ENCODE measurements around the gene CSNK1D. TPM values are rescaled to one million over a fixed set of nuclear protein-coding genes. Genes with fewer than 3 reads are reported as not detected.

Gene CSNK1D
- total RNA-seq, 1 donor from 2014 or later, result 227 TPM

DNA sequence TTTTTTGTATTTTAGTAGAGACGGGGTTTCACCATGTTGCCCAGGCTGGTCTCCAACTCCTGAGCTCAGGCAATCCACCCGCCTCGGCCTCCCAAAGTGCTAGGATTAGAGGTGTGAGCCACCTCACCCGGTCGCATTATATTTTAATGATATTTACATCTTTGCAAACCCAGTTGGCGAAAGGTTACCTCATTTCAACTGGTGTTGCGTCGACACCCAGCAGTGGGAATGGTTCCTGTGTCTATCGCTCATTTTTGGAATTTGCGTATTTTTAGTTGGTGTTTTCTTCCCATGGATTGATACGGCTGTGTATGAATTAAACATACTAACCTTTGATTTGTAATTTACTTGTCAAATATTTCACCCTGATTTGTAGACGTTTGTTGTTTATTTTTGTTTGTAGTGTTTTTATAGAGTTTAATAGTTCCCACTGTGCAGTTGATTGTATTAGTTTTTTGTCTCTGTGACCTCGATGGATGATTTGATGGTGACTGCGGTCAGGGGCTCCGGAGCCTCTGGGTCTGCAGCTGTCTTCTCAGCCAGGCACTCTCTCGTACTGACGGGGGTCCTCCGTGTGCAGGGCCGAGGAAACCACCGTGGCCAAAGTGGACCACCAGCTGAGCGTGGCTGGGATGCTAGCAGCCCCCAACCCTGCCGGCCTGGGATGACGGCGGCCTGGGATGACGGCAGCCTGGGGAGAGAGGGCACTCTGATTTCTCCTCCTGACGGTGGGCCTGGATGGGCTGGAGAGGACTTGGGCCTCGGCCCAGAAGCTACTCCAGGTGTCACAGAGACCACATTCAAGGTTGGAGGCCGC is 39.9 kb upstream of the CSNK1D start:
- Mint-ChIP-seq H3K4me3 (ENCODE audit: low read depth) (no peak overlapping the region), H3K9me3 (ENCODE audit: low read depth) (no peaks in the 10 kb centered on the region), H3K4me1 (ENCODE audit: low read depth) (peaks cover 7% of the 10 kb centered on the region), H3K27ac (no peak overlapping the region), H3K36me3 (ENCODE audit: insufficient read depth) (no peaks in the 10 kb centered on the region), H3K27me3 (peaks cover 14% of the 10 kb centered on the region)
- no peak for DNase-seq (ENCODE audit: low spot score, unreplicated experiment)
- TF ChIP-seq, protein P1, sequence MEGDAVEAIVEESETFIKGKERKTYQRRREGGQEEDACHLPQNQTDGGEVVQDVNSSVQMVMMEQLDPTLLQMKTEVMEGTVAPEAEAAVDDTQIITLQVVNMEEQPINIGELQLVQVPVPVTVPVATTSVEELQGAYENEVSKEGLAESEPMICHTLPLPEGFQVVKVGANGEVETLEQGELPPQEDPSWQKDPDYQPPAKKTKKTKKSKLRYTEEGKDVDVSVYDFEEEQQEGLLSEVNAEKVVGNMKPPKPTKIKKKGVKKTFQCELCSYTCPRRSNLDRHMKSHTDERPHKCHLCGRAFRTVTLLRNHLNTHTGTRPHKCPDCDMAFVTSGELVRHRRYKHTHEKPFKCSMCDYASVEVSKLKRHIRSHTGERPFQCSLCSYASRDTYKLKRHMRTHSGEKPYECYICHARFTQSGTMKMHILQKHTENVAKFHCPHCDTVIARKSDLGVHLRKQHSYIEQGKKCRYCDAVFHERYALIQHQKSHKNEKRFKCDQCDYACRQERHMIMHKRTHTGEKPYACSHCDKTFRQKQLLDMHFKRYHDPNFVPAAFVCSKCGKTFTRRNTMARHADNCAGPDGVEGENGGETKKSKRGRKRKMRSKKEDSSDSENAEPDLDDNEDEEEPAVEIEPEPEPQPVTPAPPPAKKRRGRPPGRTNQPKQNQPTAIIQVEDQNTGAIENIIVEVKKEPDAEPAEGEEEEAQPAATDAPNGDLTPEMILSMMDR (IDR thresholded peaks at IDR 0.05; ENCODE audit: unreplicated experiment), result no peak

DNA sequence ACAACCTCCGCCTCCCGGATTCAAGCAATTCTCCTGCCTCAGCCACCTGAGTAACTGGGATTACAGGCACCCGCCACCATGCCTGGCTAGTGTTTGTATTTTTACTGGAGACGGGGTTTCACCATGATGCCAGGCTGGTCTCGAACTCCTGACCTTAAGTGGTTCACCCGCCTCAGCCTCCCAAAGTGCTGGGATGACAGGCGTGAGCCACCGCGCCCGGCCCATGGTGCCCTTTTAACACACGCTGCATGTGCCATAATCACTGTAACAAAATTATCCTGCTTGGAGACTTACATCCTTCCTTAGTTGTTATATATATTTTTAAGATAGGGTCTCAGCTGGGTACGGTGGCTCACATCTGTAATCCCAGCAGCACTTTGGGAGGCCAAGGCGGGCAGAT is 38.5 kb upstream of the CSNK1D start:
- peaks cover 7% of the 10 kb centered on the region for H3K4me1 Mint-ChIP-seq (ENCODE audit: low read depth)
- TF ChIP-seq, protein P1 (IDR thresholded peaks at IDR 0.05; ENCODE audit: unreplicated experiment), result no peak
- H3K4me3 Mint-ChIP-seq (ENCODE audit: low read depth), result no peak overlapping the region
- peaks cover 19% of the 10 kb centered on the region for H3K27me3 Mint-ChIP-seq
- DNase-seq (ENCODE audit: low spot score, unreplicated experiment), result no peak
- H3K9me3 Mint-ChIP-seq (ENCODE audit: low read depth), result no peaks in the 10 kb centered on the region
- no peak overlapping the region for H3K27ac Mint-ChIP-seq
- no peaks in the 10 kb centered on the region for H3K36me3 Mint-ChIP-seq (ENCODE audit: insufficient read depth)

DNA sequence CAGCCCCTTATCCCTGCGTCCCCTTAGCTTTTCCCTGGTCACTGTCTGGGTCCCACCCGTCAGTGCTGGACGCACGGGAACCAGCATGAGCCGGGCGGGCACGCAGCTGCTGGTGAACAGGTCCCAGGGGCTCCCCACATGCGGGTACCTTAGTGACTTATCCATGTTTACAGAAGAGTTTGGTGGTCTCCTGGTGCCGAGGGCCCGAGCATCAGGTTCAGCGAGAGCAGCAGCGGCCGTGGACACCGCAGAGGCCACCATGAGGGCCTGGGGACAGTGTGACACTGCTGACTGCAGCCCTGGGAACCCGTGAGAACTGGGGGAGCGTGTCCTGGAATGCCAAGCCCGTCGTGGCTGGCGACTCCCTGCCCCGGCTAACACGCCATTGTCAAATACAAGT is 37.4 kb upstream of the CSNK1D start:
- no peak for DNase-seq (ENCODE audit: low spot score, unreplicated experiment)
- H3K4me1 Mint-ChIP-seq (ENCODE audit: low read depth), result peaks cover 7% of the 10 kb centered on the region
- peaks cover 19% of the 10 kb centered on the region for H3K27me3 Mint-ChIP-seq

DNA sequence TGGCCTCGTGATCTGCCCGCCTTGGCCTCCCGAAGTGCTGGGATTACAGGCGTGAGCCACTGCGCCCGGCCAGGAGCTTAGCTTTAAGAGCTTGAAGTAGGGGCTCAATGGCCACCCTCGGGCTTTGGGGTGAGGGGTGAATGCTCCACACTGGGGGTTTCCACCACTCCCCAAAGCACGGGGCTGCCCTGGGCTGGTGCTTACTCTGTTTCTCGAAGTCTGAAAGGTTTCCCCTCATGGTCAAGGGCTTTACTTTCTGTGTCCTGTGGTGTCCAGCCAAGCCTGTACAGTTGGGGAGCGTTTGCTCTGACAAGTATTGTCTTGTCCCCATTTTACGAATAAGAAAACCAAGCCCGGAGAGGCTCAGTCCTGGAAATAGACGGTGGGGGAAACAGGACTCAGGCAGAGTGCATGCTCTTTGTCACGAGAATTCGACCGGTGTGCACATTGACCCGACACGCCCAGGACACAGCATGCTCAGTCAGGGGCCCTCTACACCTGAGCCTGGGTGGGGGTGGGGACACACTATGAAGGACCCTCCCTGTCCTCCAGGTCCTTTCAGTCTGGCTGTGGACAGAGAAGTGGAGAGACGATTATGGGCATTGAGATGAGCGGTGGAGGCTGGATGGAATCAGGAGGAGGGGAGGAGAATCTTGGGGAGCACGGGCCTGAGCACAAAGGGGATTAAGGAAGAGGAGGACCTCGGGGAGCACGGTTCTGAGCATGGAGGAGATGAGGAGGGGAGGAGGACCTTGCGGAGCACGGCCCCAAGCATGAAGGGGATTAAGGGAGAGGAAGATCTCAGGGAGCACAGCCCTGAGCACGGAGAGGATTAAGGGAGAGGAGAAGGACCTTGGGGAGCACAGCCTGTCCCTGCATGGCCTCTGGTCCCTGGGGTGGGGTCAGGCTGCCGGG is 36.4 kb upstream of the CSNK1D start:
- Mint-ChIP-seq H3K27ac (peak overlapping the region; percentile 56), H3K36me3 (ENCODE audit: insufficient read depth) (no peaks in the 10 kb centered on the region), H3K4me1 (ENCODE audit: low read depth) (peaks cover 4% of the 10 kb centered on the region), H3K27me3 (peaks cover 19% of the 10 kb centered on the region), H3K9me3 (ENCODE audit: low read depth) (no peaks in the 10 kb centered on the region), H3K4me3 (ENCODE audit: low read depth) (no peak overlapping the region)
- TF ChIP-seq, protein P1 (IDR thresholded peaks at IDR 0.05; ENCODE audit: unreplicated experiment), result no peak
- DNase-seq (ENCODE audit: low spot score, unreplicated experiment), result no peak

More for the DNA sequence above, 37.4 kb upstream of the CSNK1D start:
- Mint-ChIP-seq H3K4me3 (ENCODE audit: low read depth) (no peak overlapping the region), H3K9me3 (ENCODE audit: low read depth) (no peaks in the 10 kb centered on the region), H3K27ac (no peak overlapping the region), H3K36me3 (ENCODE audit: insufficient read depth) (no peaks in the 10 kb centered on the region)
- TF ChIP-seq, protein P1 (IDR thresholded peaks at IDR 0.05; ENCODE audit: unreplicated experiment), result no peak

DNA sequence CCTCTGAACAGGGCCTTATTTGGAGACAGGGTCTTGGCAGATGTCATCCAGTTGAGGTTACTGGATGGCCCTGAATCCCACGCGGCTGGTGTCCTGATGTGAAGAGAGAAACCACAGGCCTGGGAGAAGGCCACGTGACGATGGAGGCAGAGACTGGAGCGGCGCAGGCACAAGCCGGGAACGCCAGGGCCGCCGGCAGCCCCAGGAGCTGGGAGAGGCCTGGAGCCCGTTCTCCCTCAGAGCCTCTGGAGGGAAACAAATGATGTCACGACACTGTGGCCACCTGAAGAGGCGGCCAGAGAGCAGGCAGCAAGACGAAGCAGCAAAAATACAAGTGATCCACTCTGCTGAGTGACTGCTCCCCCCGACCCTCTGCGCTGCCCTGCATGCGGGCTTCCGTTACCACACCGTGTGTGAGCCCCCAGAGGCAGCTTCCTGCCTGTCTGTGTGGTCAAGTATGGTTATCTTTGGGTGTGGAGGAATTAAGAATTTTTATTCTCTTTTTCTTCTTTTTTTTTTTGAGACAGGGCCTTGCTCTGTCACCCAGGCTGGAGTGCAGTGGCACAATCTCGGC is 32.3 kb upstream of the CSNK1D start:
- no peak overlapping the region for H3K4me3 Mint-ChIP-seq (ENCODE audit: low read depth)
- DNase-seq (ENCODE audit: low spot score, unreplicated experiment), result no peak
- TF ChIP-seq, protein P1 (IDR thresholded peaks at IDR 0.05; ENCODE audit: unreplicated experiment), result no peak
- no peaks in the 10 kb centered on the region for H3K36me3 Mint-ChIP-seq (ENCODE audit: insufficient read depth)
- H3K27ac Mint-ChIP-seq, result peak overlapping the region; percentile 24
- H3K27me3 Mint-ChIP-seq, result peaks cover 16% of the 10 kb centered on the region
- H3K4me1 Mint-ChIP-seq (ENCODE audit: low read depth), result peaks cover 12% of the 10 kb centered on the region
- H3K9me3 Mint-ChIP-seq (ENCODE audit: low read depth), result no peaks in the 10 kb centered on the region
